Non-pigmented ciliary epithelial cell (primary cell): ENCODE measurements around the gene PUM2.
"Not testable (repeated sequence)": the region's sequence is repeated elsewhere in the genome, so short reads cannot be mapped to it uniquely, and the experiment has no call there.

Experiments
- DNase-seq: peaks from one replicate; pipeline ENCODE4 v3.0.0-alpha.2; 2010; ENCODE audit warnings: low read depth

Gene PUM2

GRCh38 chr2:20350753-20351554 lies at the start of gene PUM2:
PUM2 (minus strand) TSS chr2:20350844; CDS start chr2:20327360, 23,484 bp downstream.
- DNase-seq = peak; percentile 69

- no peak for DNase-seq
These were observed 49.7 kb upstream of the PUM2 start for GRCh38 chr2:20400306-20400705.

- no peak for DNase-seq
These were observed 48.4 kb upstream of the PUM2 start for GRCh38 chr2:20398956-20399567.

- no peak for DNase-seq
These were observed 47.3 kb upstream of the PUM2 start for GRCh38 chr2:20397811-20398447.

GRCh38 chr2:20396356-20397000 lies 45.8 kb upstream of the PUM2 start:
- DNase-seq = no peak

- DNase-seq = no peak
These were observed 43.3 kb upstream of the PUM2 start for GRCh38 chr2:20393986-20394385.

GRCh38 chr2:20391951-20392699 lies 41.5 kb upstream of the PUM2 start:
- no peak for DNase-seq

- no peak for DNase-seq
These were observed 40.0 kb upstream of the PUM2 start for GRCh38 chr2:20390524-20391123.

GRCh38 chr2:20384953-20385352 lies 34.3 kb upstream of the PUM2 start:
- no peak for DNase-seq

- DNase-seq = peak; percentile 42
These were observed 32.5 kb upstream of the PUM2 start for GRCh38 chr2:20382965-20383810.

- DNase-seq = no peak
These were observed 30.8 kb upstream of the PUM2 start for GRCh38 chr2:20381457-20381856.

- no peak for DNase-seq
These were observed 28.4 kb upstream of the PUM2 start for GRCh38 chr2:20378891-20379519.

GRCh38 chr2:20378341-20378740 lies 27.7 kb upstream of the PUM2 start:
- DNase-seq = no peak

GRCh38 chr2:20377741-20378140 lies 27.1 kb upstream of the PUM2 start:
- no peak for DNase-seq

GRCh38 chr2:20374982-20375381 lies 24.3 kb upstream of the PUM2 start:
- DNase-seq = not testable (repeated sequence)

GRCh38 chr2:20372896-20373640 lies 22.4 kb upstream of the PUM2 start:
- no peak for DNase-seq

GRCh38 chr2:20371323-20372025 lies 20.8 kb upstream of the PUM2 start:
- no peak for DNase-seq

GRCh38 chr2:20370191-20370590 lies 19.5 kb upstream of the PUM2 start:
- no peak for DNase-seq

GRCh38 chr2:20369366-20369765 lies 18.7 kb upstream of the PUM2 start:
- no peak for DNase-seq
